OCI-LY1 (cell line): ENCODE measurements around the gene AGAP1.

Experiments
- H2AFZ ChIP-seq: fragments of 200-600 bp; sonication (generic), shearing (Covaris generic); 2 replicates; pipeline ENCODE4 v1.6.0; 2014; ENCODE audit warnings: antibody characterized with exemption, mild to moderate bottlenecking, low read length
- H3F3A ChIP-seq: fragments of 200-600 bp; sonication (generic), shearing (Covaris generic); 2 replicates; pipeline ENCODE4 v1.6.0; 2014; ENCODE audit warnings: mild to moderate bottlenecking, antibody characterized with exemption, low read length, moderate library complexity; ENCODE audit not compliant: insufficient read depth
- H3K27ac ChIP-seq: fragments of 200-600 bp; sonication (generic); 2 replicates; pipeline ENCODE4 v1.5.1; 2014; ENCODE audit warnings: low read length, mixed run types, mild to moderate bottlenecking, low read depth; ENCODE audit not compliant: poor library complexity, severe bottlenecking
- H3K27me3 ChIP-seq: fragments of 200-600 bp; sonication (generic); 2 replicates; pipeline ENCODE4 v1.6.0; 2014; ENCODE audit warnings: antibody characterized with exemption, mild to moderate bottlenecking, low read length, moderate library complexity; ENCODE audit not compliant: insufficient read depth
- H3K36me3 ChIP-seq: fragments of 200-600 bp; sonication (generic); 2 replicates; pipeline ENCODE4 v1.6.1; 2014; ENCODE audit warnings: mild to moderate bottlenecking, antibody characterized with exemption, low read length, moderate library complexity, mixed read lengths; ENCODE audit not compliant: insufficient read depth
- H3K4me1 ChIP-seq: fragments of 200-600 bp; sonication (generic); 2 replicates; pipeline ENCODE4 v1.5.1; 2014; ENCODE audit warnings: mild to moderate bottlenecking, low read length, moderate library complexity; ENCODE audit not compliant: insufficient read depth, severe bottlenecking
- H3K4me2 ChIP-seq: fragments of 200-600 bp; sonication (generic), shearing (Covaris generic); 2 replicates; pipeline ENCODE4 v1.6.1; 2014; ENCODE audit warnings: low read length
- H3K4me3 ChIP-seq: fragments of 200-600 bp; sonication (generic); 2 replicates; pipeline ENCODE4 v1.5.1; 2014; ENCODE audit warnings: low read length, low read depth, mild to moderate bottlenecking, mixed read lengths; ENCODE audit not compliant: poor library complexity, severe bottlenecking
- H3K79me2 ChIP-seq: fragments of 200-600 bp; shearing (Covaris generic); 2 replicates; pipeline ENCODE4 v1.6.1; 2016; ENCODE audit warnings: mixed run types, low read length, mixed read lengths; ENCODE audit not compliant: insufficient read depth
- H3K9ac ChIP-seq: fragments of 200-600 bp; sonication (generic), shearing (Covaris generic); 2 replicates; pipeline ENCODE4 v1.6.1; 2014; ENCODE audit warnings: mild to moderate bottlenecking, low read length, mixed read lengths
- H3K9me2 ChIP-seq: fragments of 200-600 bp; sonication (generic), shearing (Covaris generic); 2 replicates; pipeline ENCODE4 v1.6.1; 2014; ENCODE audit warnings: low read depth, mild to moderate bottlenecking, low read length, mixed read lengths
- H3K9me3 ChIP-seq: fragments of 200-600 bp; shearing (Covaris generic); 2 replicates; pipeline ENCODE4 v1.6.1; 2014; ENCODE audit warnings: low read length, mixed read lengths
- H4K20me1 ChIP-seq: fragments of 200-600 bp; sonication (generic), shearing (Covaris generic); 2 replicates; pipeline ENCODE4 v1.6.0; 2016; ENCODE audit warnings: mild to moderate bottlenecking, low read length; ENCODE audit not compliant: insufficient read depth
- CTCF ChIP-seq: fragments of 200-600 bp; sonication (generic), shearing (Covaris generic); IDR thresholded peaks from 2 replicates; pipeline ENCODE4 v1.5.1; 2017; ENCODE audit warnings: mild to moderate bottlenecking, antibody characterized with exemption, low read length, moderate library complexity, mixed read lengths
- EZH2 ChIP-seq: fragments of 200-600 bp; sonication (generic), shearing (Covaris generic); IDR thresholded peaks from 2 replicates; pipeline ENCODE4 v1.8.0; 2017; ENCODE audit warnings: borderline replicate concordance, mixed run types, mild to moderate bottlenecking, antibody characterized with exemption, low read length, moderate library complexity, mixed read lengths

The AGAP1 gene

DNA sequence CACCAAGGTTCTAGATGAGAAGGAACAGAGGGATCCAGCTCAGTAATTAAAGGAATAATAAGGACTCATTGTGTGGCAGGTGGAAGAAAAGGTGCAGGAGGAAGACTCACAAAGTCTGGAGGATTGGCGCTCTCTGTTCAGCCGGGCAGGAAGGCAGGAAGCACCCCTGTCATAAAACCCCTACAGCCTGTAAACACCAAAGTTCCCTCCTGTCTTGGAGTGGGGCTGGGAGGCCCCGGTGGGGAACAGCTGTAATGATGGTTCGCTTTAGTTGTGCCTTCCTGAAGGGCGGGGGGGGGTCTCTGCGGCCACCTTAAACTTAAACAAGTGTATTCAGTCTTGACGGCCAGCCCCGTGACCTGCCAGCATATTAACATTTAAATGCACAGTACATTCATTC lies 590.1 kb downstream of the AGAP1 start:
- H3K27ac ChIP-seq = no peak overlapping the region
- H3K9me2 ChIP-seq = no peaks in the 10 kb centered on the region
- H3K9ac ChIP-seq = no peak overlapping the region
- no peaks in the 10 kb centered on the region for H3K79me2 ChIP-seq
- no peaks in the 10 kb centered on the region for H4K20me1 ChIP-seq
- no peaks in the 10 kb centered on the region for H3K27me3 ChIP-seq
- H3K9me3 ChIP-seq = no peaks in the 10 kb centered on the region
- no peaks in the 10 kb centered on the region for H3K4me1 ChIP-seq
- H3K4me3 ChIP-seq = no peak overlapping the region
- H2AFZ ChIP-seq = no peak overlapping the region
- TF ChIP-seq CTCF = no peak
- TF ChIP-seq EZH2 = no peak
- H3K36me3 ChIP-seq = no peaks in the 10 kb centered on the region
- no peak overlapping the region for H3K4me2 ChIP-seq
- H3F3A ChIP-seq = no peaks in the 10 kb centered on the region

- Histone ChIP-seq H3K79me2 (no peaks in the 10 kb centered on the region), H3K27me3 (no peaks in the 10 kb centered on the region), H2AFZ (no peak overlapping the region), H3K4me1 (no peaks in the 10 kb centered on the region), H3K9me2 (no peaks in the 10 kb centered on the region), H4K20me1 (no peaks in the 10 kb centered on the region), H3K36me3 (no peaks in the 10 kb centered on the region), H3F3A (no peaks in the 10 kb centered on the region), H3K9me3 (no peaks in the 10 kb centered on the region), H3K4me2 (no peak overlapping the region), H3K27ac (no peak overlapping the region), H3K9ac (no peak overlapping the region), H3K4me3 (no peak overlapping the region)
- no peak for TF ChIP-seq EZH2
- TF ChIP-seq CTCF = no peak
Observed at GRCh38 chr2:236085211-236085610, 591.4 kb downstream of the AGAP1 start.

DNA sequence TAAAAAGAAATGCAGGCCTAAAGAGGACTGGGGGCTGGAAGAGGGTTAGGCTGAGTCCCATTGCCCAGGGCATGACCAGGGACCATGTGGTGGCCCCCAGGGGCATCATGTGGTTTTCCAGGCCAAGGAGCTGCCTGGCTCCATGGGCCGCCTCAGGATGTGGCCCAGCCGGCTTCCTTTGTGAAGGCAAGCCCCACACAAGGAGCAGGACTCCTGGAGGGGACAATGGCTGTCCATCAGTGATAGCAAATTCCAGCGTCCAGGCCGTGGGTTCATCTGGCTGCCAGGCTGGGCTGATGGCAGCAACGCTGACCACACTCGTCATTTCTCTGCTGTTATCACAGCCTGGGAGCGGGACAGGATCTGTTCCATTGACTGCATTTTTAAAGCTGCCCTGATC lies 591.8 kb downstream of the AGAP1 start:
- Histone ChIP-seq H4K20me1 (no peaks in the 10 kb centered on the region), H3K27me3 (no peaks in the 10 kb centered on the region), H3K79me2 (no peaks in the 10 kb centered on the region), H2AFZ (no peak overlapping the region), H3F3A (no peaks in the 10 kb centered on the region), H3K4me3 (no peak overlapping the region), H3K27ac (no peak overlapping the region), H3K4me1 (no peaks in the 10 kb centered on the region), H3K9me2 (no peaks in the 10 kb centered on the region), H3K36me3 (no peaks in the 10 kb centered on the region), H3K9me3 (no peaks in the 10 kb centered on the region), H3K4me2 (no peak overlapping the region), H3K9ac (no peak overlapping the region)
- no peak for TF ChIP-seq CTCF
- TF ChIP-seq EZH2 = no peak
